Smooth muscle cell (in vitro differentiated cells): ENCODE results near the gene GIGYF2. TPM values are rescaled to one million over a fixed set of nuclear protein-coding genes. Genes with fewer than 3 reads are reported as not detected.

Experiments used
- DNase-seq: peaks from one replicate; lab custom pipeline; 2025; ENCODE audit not compliant: unreplicated experiment; lab: John Stamatoyannopoulos, UW
- H2AFZ ChIP-seq: fragments of 200-600 bp; sonication (generic); 2 replicates; pipeline ENCODE4 v1.6.0; 2016; ENCODE audit warnings: antibody characterized with exemption, low read depth, mild to moderate bottlenecking
- H3F3A ChIP-seq: fragments of 200-600 bp; sonication (generic); 2 replicates; pipeline ENCODE4 v1.6.0; 2017; ENCODE audit warnings: antibody characterized with exemption, low read depth
- H3K27ac ChIP-seq: fragments of 200-600 bp; sonication (generic); 2 replicates; pipeline ENCODE4 v1.5.1; 2016; ENCODE audit warnings: low read depth, mild to moderate bottlenecking
- H3K27me3 ChIP-seq: fragments of 200-600 bp; sonication (generic); 2 replicates; pipeline ENCODE4 v1.6.1; 2016; ENCODE audit warnings: low read depth, mild to moderate bottlenecking
- H3K36me3 ChIP-seq: fragments of 200-600 bp; sonication (generic); 2 replicates; pipeline ENCODE4 v1.5.1; 2016; ENCODE audit warnings: low read depth
- H3K4me1 ChIP-seq: fragments of 200-600 bp; sonication (generic); 2 replicates; pipeline ENCODE4 v1.5.1; 2016; ENCODE audit warnings: low read depth
- H3K4me2 ChIP-seq: fragments of 200-600 bp; sonication (generic); 2 replicates; pipeline ENCODE4 v1.6.0; 2016; ENCODE audit warnings: mild to moderate bottlenecking
- H3K4me3 ChIP-seq: fragments of 200-600 bp; sonication (generic); 2 replicates; pipeline ENCODE4 v1.5.1; 2016; ENCODE audit warnings: mild to moderate bottlenecking
- H3K79me2 ChIP-seq: fragments of 200-600 bp; sonication (generic); 2 replicates; pipeline ENCODE4 v1.6.0; 2016; ENCODE audit warnings: low read depth, mild to moderate bottlenecking
- H3K9ac ChIP-seq: fragments of 200-600 bp; sonication (generic); 2 replicates; pipeline ENCODE4 v1.6.0; 2016; ENCODE audit warnings: low read depth
- H3K9me3 ChIP-seq: fragments of 200-600 bp; sonication (generic); replicated peaks from 2 replicates; pipeline ENCODE4 v1.5.1; 2016; ENCODE audit warnings: low read depth
- H4K20me1 ChIP-seq: fragments of 200-600 bp; sonication (generic); 2 replicates; pipeline ENCODE4 v1.6.0; 2016; ENCODE audit warnings: low read depth
- CTCF ChIP-seq: fragments of 200-600 bp; sonication (generic); IDR thresholded peaks from 2 replicates; pipeline ENCODE4 v1.5.1; 2017; ENCODE audit warnings: borderline replicate concordance, mild to moderate bottlenecking, antibody characterized with exemption; ENCODE audit not compliant: insufficient read depth, poor library complexity, severe bottlenecking
- WGBS: methylation state at CpG from one replicate; pipeline ENCODE4 v1.1.7; 2016; ENCODE audit warnings: low lambda C conversion rate; 5-methylcytosine and 5-hydroxymethylcytosine counted together
- polyA plus RNA-seq: library from polyadenylated mRNA; unstranded; fragments of >200 nt; fragmentation: Nextera tagmentation; extraction: Ambion mirVana; gene quantifications from 2 replicates; pipeline ENCODE4 v1.2.1, GENCODE V29; 2016
- total RNA-seq: library from RNA; depleted of rRNA; stranded (reverse); fragments of >200 nt; gene quantifications from 2 replicates; pipeline ENCODE4 v1.2.3, GENCODE V29; 2014

Gene GIGYF2
- total and polyA plus RNA-seq, 2 experiments from 2014 or later = 16.2 to 57.6 TPM

GRCh38 chr2:232787806-232788205 is 90.7 kb downstream of the GIGYF2 start:
- Histone ChIP-seq H3K9ac (no peak overlapping the region), H2AFZ (no peak overlapping the region), H3K4me3 (no peak overlapping the region), H3K27me3 (no peaks in the 10 kb centered on the region), H3K4me2 (no peak overlapping the region), H4K20me1 (no peaks in the 10 kb centered on the region), H3K27ac (no peak overlapping the region), H3K4me1 (peaks cover 3% of the 10 kb centered on the region), H3K79me2 (no peaks in the 10 kb centered on the region), H3K36me3 (peaks cover 20% of the 10 kb centered on the region), H3F3A (no peaks in the 10 kb centered on the region), H3K9me3 (no peaks in the 10 kb centered on the region)
- DNase-seq = no peak
- TF ChIP-seq CTCF = no peak

DNA sequence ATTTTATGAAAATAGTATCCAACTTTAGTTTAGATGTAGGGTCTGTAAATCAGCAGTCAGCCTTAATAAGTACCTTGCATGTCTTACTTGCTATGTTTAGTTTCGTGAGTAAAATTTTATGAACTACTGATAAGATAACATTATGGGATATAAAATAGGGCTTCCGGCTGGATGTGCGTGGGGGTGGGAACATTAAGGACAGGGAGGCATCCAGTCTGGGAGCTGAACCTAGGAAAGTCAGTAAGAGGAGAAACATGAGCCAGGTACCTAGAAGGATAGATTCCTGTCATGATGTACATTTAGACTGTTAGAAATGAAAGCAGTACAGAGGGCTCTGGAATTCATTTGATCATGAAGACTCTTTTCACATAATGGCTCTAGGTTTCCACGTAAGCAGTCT is 92.0 kb downstream of the GIGYF2 start:
- Histone ChIP-seq H3K36me3 (peaks cover 24% of the 10 kb centered on the region), H3K4me3 (no peak overlapping the region), H3K9me3 (no peaks in the 10 kb centered on the region), H3K27me3 (no peaks in the 10 kb centered on the region), H3K9ac (no peak overlapping the region), H3K79me2 (no peaks in the 10 kb centered on the region), H4K20me1 (no peaks in the 10 kb centered on the region), H3K27ac (no peak overlapping the region), H3K4me2 (no peak overlapping the region), H3K4me1 (peaks cover 14% of the 10 kb centered on the region), H3F3A (no peaks in the 10 kb centered on the region), H2AFZ (no peak overlapping the region)
- no peak for DNase-seq
- TF ChIP-seq CTCF = no peak
- 68% methylated on average over 4 of the region's 4 CpGs for WGBS

- H3K9me3 ChIP-seq = no peaks in the 10 kb centered on the region
- no peak for TF ChIP-seq CTCF
- peaks cover 34% of the 10 kb centered on the region for H3K36me3 ChIP-seq
- H3K27me3 ChIP-seq = no peaks in the 10 kb centered on the region
- 93% methylated on average over 4 of the region's 4 CpGs for WGBS
- no peak overlapping the region for H3K27ac ChIP-seq
- peaks cover 15% of the 10 kb centered on the region for H3K4me1 ChIP-seq
- DNase-seq = no peak
- H3K4me3 ChIP-seq = no peak overlapping the region
- H4K20me1 ChIP-seq = no peaks in the 10 kb centered on the region
- no peaks in the 10 kb centered on the region for H3F3A ChIP-seq
- H3K4me2 ChIP-seq = no peak overlapping the region
- no peaks in the 10 kb centered on the region for H3K79me2 ChIP-seq
- H3K9ac ChIP-seq = no peak overlapping the region
- H2AFZ ChIP-seq = no peak overlapping the region
Measured at GRCh38 chr2:232791518-232791917, 94.4 kb downstream of the GIGYF2 start.

GRCh38 chr2:232793271-232793670 is 96.1 kb downstream of the GIGYF2 start:
- H3K27ac ChIP-seq = no peak overlapping the region
- no peak overlapping the region for H3K4me2 ChIP-seq
- no peaks in the 10 kb centered on the region for H4K20me1 ChIP-seq
- H3K36me3 ChIP-seq = peaks cover 40% of the 10 kb centered on the region
- no peak overlapping the region for H3K4me3 ChIP-seq
- H3K79me2 ChIP-seq = no peaks in the 10 kb centered on the region
- no peak for DNase-seq
- H2AFZ ChIP-seq = no peak overlapping the region
- no peaks in the 10 kb centered on the region for H3F3A ChIP-seq
- WGBS = 95% methylated on average over 4 of the region's 4 CpGs
- TF ChIP-seq CTCF = no peak
- H3K4me1 ChIP-seq = peaks cover 15% of the 10 kb centered on the region
- no peak overlapping the region for H3K9ac ChIP-seq
- no peaks in the 10 kb centered on the region for H3K9me3 ChIP-seq
- no peaks in the 10 kb centered on the region for H3K27me3 ChIP-seq
